ENCODE measurements around the gene SPSB1.

The SPSB1 gene
- total RNA-seq: 2.4 to 33.9 (median 13.2) reads per million in 9 experiments

- peaks cover 6 to 22% of the 10 kb centered on the region in 2 donors for H3K27me3 Mint-ChIP-seq
- peak; percentile 68 for ATAC-seq (replicated peaks)
- no peaks in the 10 kb centered on the region for H3K36me3 Mint-ChIP-seq (ENCODE audit: insufficient read depth)
- H3K4me1 Mint-ChIP-seq (ENCODE audit: low read depth in 2 of 2): peaks cover 0 to 2% of the 10 kb centered on the region in 2 donors
- no peak within 1 kb of the TSS for H3K27ac Mint-ChIP-seq
- peaks cover 0 to 2% of the 10 kb centered on the region in 2 donors for H3K9me3 Mint-ChIP-seq
- DNase-seq: peak; percentile 13 to 26 (median 17)
- H3K4me3 Mint-ChIP-seq: peak within 1 kb of the TSS; percentile 57 to 63
These were observed at the start of gene SPSB1 for GRCh38 chr1:9292361-9293240. SPSB1 (plus strand) TSS chr1:9292894; CDS start chr1:9355892, 62,998 bp downstream.

GRCh38 chr1:9243066-9243739 is 49.5 kb upstream of the SPSB1 start:
- DNase-seq (no peak), ATAC-seq (replicated peaks) (no peak)
- H3K4me1 Mint-ChIP-seq (ENCODE audit: low read depth in 2 of 2): peaks cover 27 to 37% of the 10 kb centered on the region in 2 donors
- no peak overlapping the region for H3K4me3 Mint-ChIP-seq
- no peak overlapping the region for H3K27ac Mint-ChIP-seq
- no peaks in the 10 kb centered on the region for H3K36me3 Mint-ChIP-seq (ENCODE audit: insufficient read depth)
- no peaks in the 10 kb centered on the region for H3K27me3 Mint-ChIP-seq
- H3K9me3 Mint-ChIP-seq: no peaks in the 10 kb centered on the region

DNA sequence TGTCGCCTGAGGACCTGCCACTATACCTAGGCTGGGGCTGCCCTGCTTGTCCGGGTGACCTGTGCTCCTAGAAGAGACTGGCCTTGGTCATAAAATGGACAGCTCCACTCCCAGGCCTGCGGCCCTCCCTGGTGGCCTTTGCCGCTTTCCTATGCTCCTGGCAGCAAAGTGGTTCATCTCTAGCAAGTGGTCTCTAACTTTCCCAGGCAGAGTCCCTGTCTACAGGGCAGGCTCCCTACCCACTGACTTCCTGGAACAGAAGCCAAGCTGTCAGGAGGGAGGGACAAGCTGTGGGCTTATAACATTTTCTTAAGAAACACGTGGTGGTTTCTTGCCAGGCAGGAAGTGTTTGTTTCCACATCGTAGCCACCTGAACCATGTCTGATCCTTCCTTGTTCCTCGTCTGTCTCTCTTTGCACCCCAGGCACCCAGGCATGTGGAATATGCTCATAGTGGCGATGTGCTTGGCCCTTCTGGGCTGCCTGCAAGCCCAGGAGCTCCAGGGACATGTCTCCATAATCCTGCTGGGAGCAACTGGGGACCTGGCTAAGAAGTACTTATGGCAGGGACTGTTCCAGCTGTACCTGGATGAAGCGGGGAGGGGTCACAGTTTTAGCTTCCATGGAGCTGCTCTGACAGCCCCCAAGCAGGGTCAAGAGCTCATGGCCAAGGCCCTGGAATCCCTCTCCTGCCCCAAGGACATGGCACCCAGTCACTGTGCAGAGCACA is 48.0 kb upstream of the SPSB1 start:
- ATAC-seq (replicated peaks): no peak
- no peak for DNase-seq
- Mint-ChIP-seq H3K4me1 (ENCODE audit: low read depth in 2 of 2) (peaks cover 21 to 30% of the 10 kb centered on the region in 2 donors), H3K36me3 (ENCODE audit: insufficient read depth) (no peaks in the 10 kb centered on the region), H3K27ac (no peak overlapping the region), H3K4me3 (no peak overlapping the region), H3K9me3 (no peaks in the 10 kb centered on the region), H3K27me3 (no peaks in the 10 kb centered on the region)

DNA sequence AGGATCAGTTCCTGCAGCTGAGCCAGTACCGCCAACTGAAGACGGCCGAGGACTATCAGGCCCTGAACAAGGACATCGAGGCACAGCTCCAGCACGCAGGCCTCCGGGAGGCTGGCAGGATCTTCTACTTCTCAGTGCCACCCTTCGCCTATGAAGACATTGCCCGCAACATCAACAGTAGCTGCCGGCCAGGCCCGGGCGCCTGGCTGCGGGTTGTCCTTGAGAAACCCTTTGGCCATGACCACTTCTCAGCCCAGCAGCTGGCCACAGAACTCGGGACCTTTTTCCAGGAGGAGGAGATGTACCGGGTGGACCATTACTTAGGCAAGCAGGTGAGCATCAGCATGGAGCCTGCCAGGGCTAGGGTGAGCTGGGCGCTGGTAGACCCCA is 47.5 kb upstream of the SPSB1 start:
- Mint-ChIP-seq H3K27me3 (no peaks in the 10 kb centered on the region), H3K27ac (no peak overlapping the region), H3K4me3 (no peak overlapping the region), H3K4me1 (ENCODE audit: low read depth in 2 of 2) (peaks cover 15 to 25% of the 10 kb centered on the region in 2 donors), H3K9me3 (no peaks in the 10 kb centered on the region), H3K36me3 (ENCODE audit: insufficient read depth) (no peaks in the 10 kb centered on the region)
- DNase-seq: no peak
- ATAC-seq (replicated peaks): no peak

- Mint-ChIP-seq H3K4me1 (ENCODE audit: low read depth in 2 of 2) (peaks cover 11 to 22% of the 10 kb centered on the region in 2 donors), H3K27me3 (no peaks in the 10 kb centered on the region), H3K27ac (no peak overlapping the region), H3K9me3 (no peaks in the 10 kb centered on the region), H3K36me3 (ENCODE audit: insufficient read depth) (peaks cover under 1% of the 10 kb centered on the region), H3K4me3 (no peak overlapping the region)
- no peak for ATAC-seq (replicated peaks)
- no peak for DNase-seq
These were observed 47.0 kb upstream of the SPSB1 start for GRCh38 chr1:9245661-9246060.

GRCh38 chr1:9246215-9246614 is 46.5 kb upstream of the SPSB1 start:
- peaks cover 2% of the 10 kb centered on the region for H3K36me3 Mint-ChIP-seq (ENCODE audit: insufficient read depth)
- no peaks in the 10 kb centered on the region for H3K27me3 Mint-ChIP-seq
- no peaks in the 10 kb centered on the region for H3K9me3 Mint-ChIP-seq
- H3K27ac Mint-ChIP-seq: no peak overlapping the region
- DNase-seq: no peak
- no peak overlapping the region for H3K4me3 Mint-ChIP-seq
- H3K4me1 Mint-ChIP-seq (ENCODE audit: low read depth in 2 of 2): peaks cover 11 to 19% of the 10 kb centered on the region in 2 donors
- ATAC-seq (replicated peaks): no peak

GRCh38 chr1:9246841-9247785 is 45.6 kb upstream of the SPSB1 start:
- ATAC-seq (replicated peaks) (no peak), DNase-seq (no peak)
- H3K9me3 Mint-ChIP-seq: no peaks in the 10 kb centered on the region
- H3K27ac Mint-ChIP-seq: no peak overlapping the region
- peaks cover 2% of the 10 kb centered on the region for H3K36me3 Mint-ChIP-seq (ENCODE audit: insufficient read depth)
- H3K27me3 Mint-ChIP-seq: no peaks in the 10 kb centered on the region
- H3K4me3 Mint-ChIP-seq: no peak overlapping the region
- peaks cover 11 to 19% of the 10 kb centered on the region in 2 donors for H3K4me1 Mint-ChIP-seq (ENCODE audit: low read depth in 2 of 2)

DNA sequence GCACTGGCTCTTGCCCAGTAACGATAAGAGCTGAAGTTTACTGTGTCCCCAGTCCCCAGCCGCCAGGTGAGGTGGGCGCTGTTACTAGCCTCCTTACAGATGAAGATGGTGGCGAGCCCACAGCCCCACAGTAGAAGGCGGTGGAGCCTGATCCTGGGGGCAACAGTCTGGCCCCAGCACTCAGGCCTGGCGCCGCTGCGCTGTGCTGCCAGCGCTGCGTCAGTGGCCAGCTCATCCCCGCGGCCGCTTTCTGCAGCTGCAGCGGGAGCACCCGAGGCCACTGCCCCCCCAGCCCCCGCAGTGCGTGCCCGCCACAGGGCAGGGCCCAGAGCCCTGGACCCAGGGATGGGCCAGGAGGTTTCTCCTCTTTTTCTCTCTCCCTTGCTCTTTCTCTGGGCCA is 44.8 kb upstream of the SPSB1 start:
- H3K9me3 Mint-ChIP-seq: no peaks in the 10 kb centered on the region
- DNase-seq (no peak), ATAC-seq (replicated peaks) (no peak)
- H3K36me3 Mint-ChIP-seq (ENCODE audit: insufficient read depth): peaks cover 4% of the 10 kb centered on the region
- no peak overlapping the region for H3K4me3 Mint-ChIP-seq
- H3K27ac Mint-ChIP-seq: peak overlapping the region in 1 of 2 donors; percentile 11
- H3K4me1 Mint-ChIP-seq (ENCODE audit: low read depth in 2 of 2): peaks cover 13 to 17% of the 10 kb centered on the region in 2 donors
- H3K27me3 Mint-ChIP-seq: no peaks in the 10 kb centered on the region

DNA sequence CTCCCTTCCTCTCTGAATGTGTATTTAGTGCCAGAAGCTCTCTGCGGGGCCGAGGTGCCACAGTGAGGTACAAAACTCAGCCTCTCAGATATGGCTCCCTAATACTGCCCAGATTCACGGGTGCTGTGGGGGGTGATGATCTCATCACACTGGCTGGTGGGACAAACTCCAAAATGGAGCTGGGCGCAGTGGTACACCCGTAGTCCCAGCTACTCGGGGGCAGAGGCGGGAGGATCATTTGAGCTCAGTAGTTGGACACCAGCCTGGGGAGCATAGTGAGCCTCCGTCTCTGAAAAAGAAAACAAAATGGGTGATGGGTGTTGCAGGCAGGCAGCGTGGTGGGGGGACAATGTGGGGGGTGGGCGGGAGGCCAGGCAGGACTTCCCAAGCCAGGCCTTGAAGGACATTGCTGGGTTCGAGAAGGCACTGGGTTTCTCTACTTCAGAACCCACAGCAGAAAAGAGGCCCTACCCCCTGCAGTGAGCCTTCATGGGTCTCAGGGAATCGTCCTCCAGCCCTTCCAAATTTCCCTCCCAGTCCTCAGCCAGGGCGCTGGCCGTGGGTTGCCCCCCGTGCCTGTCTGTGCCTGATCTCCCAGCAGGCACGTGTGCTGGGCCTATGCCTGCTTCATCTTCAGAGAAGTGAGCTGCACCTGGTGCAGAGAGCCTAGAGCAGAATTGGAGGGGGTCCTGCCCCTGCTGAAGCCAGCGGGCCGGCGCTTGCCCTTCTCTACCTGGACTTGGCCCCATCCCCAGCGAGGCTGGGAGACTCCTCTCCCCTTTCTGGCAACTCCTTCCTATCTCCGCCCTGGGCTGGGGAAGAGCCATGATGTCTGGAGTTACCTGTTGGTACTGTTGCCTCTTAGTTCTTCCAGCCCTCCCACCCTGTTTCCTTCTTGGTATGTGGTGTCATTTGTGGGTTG is 44.1 kb upstream of the SPSB1 start:
- peaks cover 15 to 17% of the 10 kb centered on the region in 2 donors for H3K4me1 Mint-ChIP-seq (ENCODE audit: low read depth in 2 of 2)
- peaks cover 6% of the 10 kb centered on the region for H3K36me3 Mint-ChIP-seq (ENCODE audit: insufficient read depth)
- ATAC-seq (replicated peaks): no peak
- no peaks in the 10 kb centered on the region for H3K27me3 Mint-ChIP-seq
- peak overlapping the region in 1 of 2 donors; percentile 11 for H3K27ac Mint-ChIP-seq
- H3K9me3 Mint-ChIP-seq: no peaks in the 10 kb centered on the region
- no peak for DNase-seq
- no peak overlapping the region for H3K4me3 Mint-ChIP-seq

DNA sequence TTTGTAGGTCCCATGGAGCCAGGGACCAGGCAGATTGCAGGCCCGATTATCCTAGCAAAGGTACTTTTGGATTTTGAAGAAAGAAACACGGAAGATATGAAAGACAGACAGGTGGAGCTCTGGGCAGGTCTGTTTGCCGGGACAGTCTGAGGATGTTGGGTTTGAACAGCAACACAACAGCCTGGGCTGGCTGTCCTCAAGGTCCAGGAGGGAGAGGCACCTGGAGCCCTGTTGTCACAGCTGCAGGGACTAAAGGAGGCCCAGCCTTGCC is 43.5 kb upstream of the SPSB1 start:
- Mint-ChIP-seq H3K27me3 (no peaks in the 10 kb centered on the region), H3K27ac (no peak overlapping the region), H3K36me3 (ENCODE audit: insufficient read depth) (peaks cover 6% of the 10 kb centered on the region), H3K4me3 (no peak overlapping the region), H3K9me3 (no peaks in the 10 kb centered on the region), H3K4me1 (ENCODE audit: low read depth in 2 of 2) (peaks cover 15 to 22% of the 10 kb centered on the region in 2 donors)
- ATAC-seq (replicated peaks): no peak
- DNase-seq: no peak

DNA sequence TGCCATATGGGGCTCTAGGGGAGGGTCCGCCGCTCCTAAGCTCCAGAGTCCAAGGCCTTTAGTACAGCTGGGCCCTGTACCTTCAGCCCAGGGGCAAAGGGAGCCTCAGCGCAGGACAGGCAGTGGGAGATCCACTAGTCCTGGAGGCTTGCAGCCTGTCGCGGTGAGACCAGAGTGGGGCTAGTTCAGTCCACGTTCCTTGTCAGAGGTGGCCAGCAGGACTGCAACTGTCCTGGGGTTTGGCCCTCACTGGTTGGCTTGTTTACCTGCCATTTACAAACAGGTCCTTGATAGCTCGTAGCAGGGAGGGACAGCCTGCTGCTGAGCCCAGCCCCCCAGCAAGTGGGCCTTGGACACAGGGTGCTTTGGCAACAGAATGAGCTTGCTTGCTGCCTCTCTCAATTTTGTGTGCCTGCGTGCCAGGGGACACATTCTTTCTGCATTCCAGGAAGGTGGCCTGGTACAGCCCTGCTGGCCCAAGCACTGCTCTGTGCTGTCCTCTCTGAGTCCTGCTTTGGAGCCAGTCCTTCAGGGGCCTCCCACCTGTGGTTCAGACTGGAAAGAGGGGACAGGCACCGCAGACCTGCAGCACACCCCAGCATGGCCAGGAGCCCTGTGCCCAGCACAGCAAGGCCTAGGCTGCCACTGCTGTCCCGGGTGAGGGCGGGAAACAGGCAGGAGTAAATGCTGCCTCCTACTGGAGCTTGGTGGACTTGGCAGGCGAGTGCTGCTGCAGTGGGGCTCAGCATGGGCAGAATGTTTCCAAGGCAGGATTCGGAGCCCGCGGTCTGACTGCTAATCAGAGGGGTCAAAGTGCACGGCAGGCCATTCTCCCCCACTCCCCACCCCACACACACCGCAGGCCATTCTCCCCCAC is 42.9 kb upstream of the SPSB1 start:
- H3K9me3 Mint-ChIP-seq: no peaks in the 10 kb centered on the region
- H3K36me3 Mint-ChIP-seq (ENCODE audit: insufficient read depth): peaks cover 6% of the 10 kb centered on the region
- no peak for DNase-seq
- H3K27me3 Mint-ChIP-seq: no peaks in the 10 kb centered on the region
- no peak overlapping the region for H3K27ac Mint-ChIP-seq
- no peak for ATAC-seq (replicated peaks)
- H3K4me3 Mint-ChIP-seq: no peak overlapping the region
- peaks cover 13 to 25% of the 10 kb centered on the region in 2 donors for H3K4me1 Mint-ChIP-seq (ENCODE audit: low read depth in 2 of 2)
